Activated CD4-positive, alpha-beta memory T cell treated with anti-CD3 and anti-CD28 coated beads for 36 hours (primary cell): ENCODE results near the gene IZUMO4. TPM values are rescaled to one million over a fixed set of nuclear protein-coding genes. Genes with fewer than 3 reads are reported as not detected.
"Not testable (repeated sequence)": the region's sequence is repeated elsewhere in the genome, so short reads cannot be mapped to it uniquely, and the experiment has no call there.

Experiments used
- CTCF ChIA-PET: fragments of 350-600 bp; sonication (Branson Sonifier 250); formaldehyde crosslinking; loops from one replicate; lab custom pipeline; 2021; ENCODE audit warnings: antibody characterized with exemption, inconsistent platforms; lab: Charles Lee
- POLR2A ChIA-PET: fragments of 350-600 bp; sonication (Branson Sonifier 250); formaldehyde crosslinking; loops from one replicate; lab custom pipeline; 2021; ENCODE audit warnings: antibody characterized with exemption; lab: Charles Lee
- DNase-seq: peaks from one replicate; pipeline ENCODE4 v3.0.0-alpha.2; 2020
- H3K27ac Mint-ChIP-seq: one replicate; pipeline ENCODE4 v1.8.0; 2021; ENCODE audit warnings: mixed read lengths
- H3K27me3 Mint-ChIP-seq: one replicate; pipeline ENCODE4 v1.8.0; 2021; ENCODE audit warnings: mixed read lengths
- H3K36me3 Mint-ChIP-seq: one replicate; pipeline ENCODE4 v1.8.0; 2021; ENCODE audit warnings: mixed read lengths
- H3K4me1 Mint-ChIP-seq: one replicate; pipeline ENCODE4 v1.8.0; 2021; ENCODE audit warnings: low read depth, mixed read lengths
- H3K4me3 Mint-ChIP-seq: one replicate; pipeline ENCODE4 v1.8.0; 2021; ENCODE audit warnings: mild to moderate bottlenecking, mixed read lengths
- H3K9me3 Mint-ChIP-seq: one replicate; pipeline ENCODE4 v1.8.0; 2021; ENCODE audit warnings: mixed read lengths
- intact Hi-C: fragments of 100-400 bp; cut with micrococcal nuclease; formaldehyde crosslinking; loops from one replicate; pipeline ENCODE4 v1.15.1; 2023
- total RNA-seq, 2 experiments: library from RNA; stranded (reverse); gene quantifications; one replicate each; pipeline ENCODE4 v1.2.3, GENCODE V29; 2021

IZUMO4 gene
- total RNA-seq, 2 experiments from 2014 or later, result 14.2 to 16.4 TPM

DNA sequence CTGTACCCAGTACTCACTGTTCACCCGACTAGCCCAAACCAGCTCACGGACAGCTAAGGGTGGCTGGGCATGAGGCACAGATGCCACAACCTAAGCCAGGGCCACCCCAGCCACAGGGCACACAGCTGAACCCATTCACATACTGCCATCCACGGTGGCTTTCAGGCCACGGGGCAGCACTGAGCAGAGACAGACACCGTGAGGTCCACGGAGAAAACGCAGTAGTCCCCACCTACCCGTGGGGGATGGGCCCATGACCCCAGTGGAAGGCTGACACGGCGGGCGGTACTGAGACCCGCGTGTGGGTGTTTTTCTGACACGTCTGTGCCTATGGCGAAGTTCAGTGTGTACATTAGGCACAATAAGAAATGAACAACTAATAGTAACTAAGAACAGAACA, 25.5 kb downstream of the IZUMO4 start:
- DNase-seq, result no peak
- Mint-ChIP-seq H3K27ac (no peak overlapping the region), H3K36me3 (peaks cover 30% of the 10 kb centered on the region), H3K27me3 (no peaks in the 10 kb centered on the region), H3K4me1 (no peaks in the 10 kb centered on the region), H3K9me3 (no peaks in the 10 kb centered on the region), H3K4me3 (no peak overlapping the region)
- CTCF ChIA-PET, result no interaction called here
- POLR2A ChIA-PET, result no interaction called here
- intact Hi-C loops, result no loop called here

GRCh38 chr19:2122982-2123381, 26.3 kb downstream of the IZUMO4 start:
- Mint-ChIP-seq H3K27ac (no peak overlapping the region), H3K36me3 (peaks cover 28% of the 10 kb centered on the region), H3K9me3 (no peaks in the 10 kb centered on the region), H3K27me3 (no peaks in the 10 kb centered on the region), H3K4me3 (no peak overlapping the region), H3K4me1 (no peaks in the 10 kb centered on the region)
- ChIA-PET CTCF (no interaction called here), POLR2A (no interaction called here)
- DNase-seq, result no peak
- intact Hi-C loops, result no loop called here

GRCh38 chr19:2123682-2124387, 27.1 kb downstream of the IZUMO4 start:
- POLR2A ChIA-PET, result interaction anchor here (0.7 kb wide), 1 partner anchor 36 kb away, joined by 3 read pairs; no protein-coding TSS in a partner anchor
- H3K27ac Mint-ChIP-seq, result no peak overlapping the region

GRCh38 chr19:2126879-2127518, 30.3 kb downstream of the IZUMO4 start:
- intact Hi-C loops, result no loop called here
- DNase-seq, result no peak
- H3K4me3 Mint-ChIP-seq, result no peak overlapping the region
- H3K27ac Mint-ChIP-seq, result no peak overlapping the region
- H3K36me3 Mint-ChIP-seq, result peaks cover 14% of the 10 kb centered on the region
- no peaks in the 10 kb centered on the region for H3K9me3 Mint-ChIP-seq
- H3K27me3 Mint-ChIP-seq, result no peaks in the 10 kb centered on the region
- H3K4me1 Mint-ChIP-seq, result no peaks in the 10 kb centered on the region
- ChIA-PET CTCF (no interaction called here), POLR2A (no interaction called here)

More at GRCh38 chr19:2123682-2124387, 27.1 kb downstream of the IZUMO4 start:
- peaks cover 26% of the 10 kb centered on the region for H3K36me3 Mint-ChIP-seq
- intact Hi-C loops, result no loop called here
- CTCF ChIA-PET, result interaction anchor here (0.6 kb wide), 1 partner anchor 53 kb away, joined by 3 read pairs; no protein-coding TSS in a partner anchor
- no peaks in the 10 kb centered on the region for H3K27me3 Mint-ChIP-seq
- DNase-seq, result peak; percentile 23
- H3K4me3 Mint-ChIP-seq, result no peak overlapping the region
- no peaks in the 10 kb centered on the region for H3K4me1 Mint-ChIP-seq
- no peaks in the 10 kb centered on the region for H3K9me3 Mint-ChIP-seq

DNA sequence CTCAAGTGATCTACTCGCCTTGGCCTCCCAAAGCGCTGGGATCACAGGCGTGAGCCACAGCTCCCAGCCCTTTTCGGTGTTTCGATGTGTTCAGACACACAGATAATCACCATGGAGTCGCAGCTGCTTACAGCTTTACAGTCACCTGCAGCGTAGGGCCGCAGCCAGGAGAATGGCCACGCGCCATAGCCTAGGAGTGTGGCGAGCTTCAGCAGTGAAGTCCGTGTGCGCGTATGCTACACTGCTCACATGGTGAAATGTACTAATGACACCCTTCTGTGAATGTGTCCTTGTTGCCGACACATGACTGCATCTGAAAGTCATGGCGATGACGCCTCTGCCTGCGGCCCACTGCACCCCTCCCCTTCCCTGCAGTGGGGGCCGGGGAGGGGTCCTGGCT, 31.0 kb downstream of the IZUMO4 start:
- H3K9me3 Mint-ChIP-seq, result no peaks in the 10 kb centered on the region
- ChIA-PET POLR2A (no interaction called here), CTCF (no interaction called here)
- H3K27me3 Mint-ChIP-seq, result no peaks in the 10 kb centered on the region
- H3K36me3 Mint-ChIP-seq, result peaks cover 15% of the 10 kb centered on the region
- no peaks in the 10 kb centered on the region for H3K4me1 Mint-ChIP-seq
- no peak for DNase-seq
- no peak overlapping the region for H3K27ac Mint-ChIP-seq
- intact Hi-C loops, result no loop called here
- H3K4me3 Mint-ChIP-seq, result no peak overlapping the region

DNA sequence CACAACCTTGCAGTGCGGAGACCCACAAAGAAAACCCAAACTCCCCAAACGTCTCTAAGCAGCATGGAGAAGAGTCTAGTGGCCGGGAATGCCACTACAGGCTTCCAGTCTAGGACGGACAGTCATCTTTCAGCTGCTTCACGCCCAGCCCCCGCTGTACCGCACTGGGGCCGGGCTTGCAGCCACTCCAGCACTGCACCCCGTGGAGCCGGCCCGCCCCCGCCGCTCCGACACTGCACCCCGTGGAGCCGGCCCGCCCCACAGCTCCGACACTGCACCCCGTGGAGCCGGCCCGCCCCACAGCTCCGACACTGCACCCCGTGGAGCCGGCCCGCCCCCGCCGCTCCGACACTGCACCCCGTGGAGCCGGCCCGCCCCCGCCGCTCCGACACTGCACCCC, 31.5 kb downstream of the IZUMO4 start:
- intact Hi-C loops, CTCF ChIA-PET: not testable (repeated sequence)

GRCh38 chr19:2129022-2129421, 32.3 kb downstream of the IZUMO4 start:
- H3K4me3 Mint-ChIP-seq, result no peak overlapping the region
- H3K4me1 Mint-ChIP-seq, result no peaks in the 10 kb centered on the region
- POLR2A ChIA-PET, result no interaction called here
- intact Hi-C loops, result no loop called here
- no peak overlapping the region for H3K27ac Mint-ChIP-seq
- H3K27me3 Mint-ChIP-seq, result no peaks in the 10 kb centered on the region
- CTCF ChIA-PET, result no interaction called here
- H3K36me3 Mint-ChIP-seq, result peaks cover 15% of the 10 kb centered on the region
- DNase-seq, result no peak
- no peaks in the 10 kb centered on the region for H3K9me3 Mint-ChIP-seq

More for the DNA sequence above, 31.5 kb downstream of the IZUMO4 start:
- H3K4me3 Mint-ChIP-seq, H3K27ac Mint-ChIP-seq, H3K27me3 Mint-ChIP-seq, H3K9me3 Mint-ChIP-seq, POLR2A ChIA-PET, DNase-seq, H3K4me1 Mint-ChIP-seq: not testable (repeated sequence)
- peaks cover 15% of the 10 kb centered on the region for H3K36me3 Mint-ChIP-seq

DNA sequence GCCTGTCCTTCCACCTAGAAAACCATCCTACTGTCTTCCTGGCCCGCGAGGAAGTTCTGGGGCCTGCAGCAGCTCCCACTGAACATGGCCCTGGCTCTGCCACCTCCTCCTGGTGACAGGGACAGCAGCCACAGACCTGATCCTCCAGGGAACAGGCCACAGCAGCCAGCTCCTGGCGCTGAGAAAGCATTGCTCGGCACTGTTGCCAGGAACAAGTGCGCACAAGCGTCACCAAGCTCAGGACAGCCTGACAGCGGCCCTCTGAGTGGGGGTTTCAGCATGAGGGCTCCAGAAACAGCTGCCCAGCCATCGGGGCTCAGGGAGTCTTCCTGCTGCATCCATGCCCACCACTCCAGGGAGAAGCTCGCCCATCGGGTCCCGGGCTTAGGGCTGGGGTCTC, 32.8 kb downstream of the IZUMO4 start:
- no peak for DNase-seq
- ChIA-PET POLR2A (no interaction called here), CTCF (no interaction called here)
- H3K4me3 Mint-ChIP-seq, result no peak overlapping the region
- no peak overlapping the region for H3K27ac Mint-ChIP-seq
- peaks cover 11% of the 10 kb centered on the region for H3K36me3 Mint-ChIP-seq
- no peaks in the 10 kb centered on the region for H3K4me1 Mint-ChIP-seq
- no peaks in the 10 kb centered on the region for H3K27me3 Mint-ChIP-seq
- H3K9me3 Mint-ChIP-seq, result no peaks in the 10 kb centered on the region
- intact Hi-C loops, result no loop called here

GRCh38 chr19:2129892-2130770, 33.4 kb downstream of the IZUMO4 start:
- intact Hi-C loops, result no loop called here
- DNase-seq, result no peak
- Mint-ChIP-seq H3K9me3 (no peaks in the 10 kb centered on the region), H3K4me3 (no peak overlapping the region), H3K36me3 (peaks cover 10% of the 10 kb centered on the region), H3K27me3 (no peaks in the 10 kb centered on the region), H3K27ac (no peak overlapping the region), H3K4me1 (no peaks in the 10 kb centered on the region)
- ChIA-PET POLR2A (no interaction called here), CTCF (no interaction called here)

DNA sequence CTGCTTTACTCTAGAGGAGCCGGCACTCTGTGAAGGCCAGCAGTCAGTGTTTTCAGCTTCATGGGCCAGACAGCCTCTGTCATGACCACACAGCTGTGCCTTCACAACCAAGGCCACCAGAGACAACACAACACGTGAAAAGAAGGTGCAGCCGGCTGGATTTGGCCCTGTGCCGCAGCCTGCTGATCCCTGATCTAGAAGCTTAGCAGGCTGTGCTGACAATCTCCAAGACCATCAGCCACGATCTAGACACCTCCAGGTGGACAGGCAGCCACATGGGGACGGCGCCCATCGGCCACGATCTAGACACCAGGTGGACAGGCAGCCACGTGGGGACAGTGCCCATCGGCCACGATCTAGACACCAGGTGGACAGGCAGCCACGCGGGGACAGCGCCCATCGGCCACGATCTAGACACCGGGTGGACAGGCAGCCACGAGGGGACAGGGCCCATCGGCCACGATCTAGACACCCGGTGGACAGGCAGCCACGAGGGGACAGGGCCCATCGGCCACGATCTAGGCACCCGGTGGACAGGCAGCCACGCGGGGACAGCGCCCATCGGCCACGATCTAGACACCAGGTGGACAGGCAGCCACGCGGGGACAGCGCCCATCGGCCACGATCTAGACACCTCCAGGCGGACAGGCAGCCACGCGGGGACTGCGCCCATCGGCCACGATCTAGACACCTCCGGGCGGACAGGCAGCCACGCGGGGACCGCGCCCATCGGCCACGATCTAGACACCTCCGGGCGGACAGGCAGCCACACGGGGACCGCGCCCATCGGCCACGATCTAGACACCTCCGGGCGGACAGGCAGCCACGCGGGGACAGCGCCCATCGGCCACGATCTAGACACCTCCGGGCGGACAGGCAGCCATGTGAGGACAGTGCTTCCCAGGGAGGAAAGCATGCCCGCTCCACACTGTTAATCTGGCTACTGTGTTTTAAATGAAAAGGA, 34.6 kb downstream of the IZUMO4 start:
- intact Hi-C loops, H3K9me3 Mint-ChIP-seq, H3K4me1 Mint-ChIP-seq, DNase-seq, H3K27me3 Mint-ChIP-seq, H3K4me3 Mint-ChIP-seq, H3K36me3 Mint-ChIP-seq, H3K27ac Mint-ChIP-seq, CTCF ChIA-PET, POLR2A ChIA-PET: not testable (repeated sequence)

DNA sequence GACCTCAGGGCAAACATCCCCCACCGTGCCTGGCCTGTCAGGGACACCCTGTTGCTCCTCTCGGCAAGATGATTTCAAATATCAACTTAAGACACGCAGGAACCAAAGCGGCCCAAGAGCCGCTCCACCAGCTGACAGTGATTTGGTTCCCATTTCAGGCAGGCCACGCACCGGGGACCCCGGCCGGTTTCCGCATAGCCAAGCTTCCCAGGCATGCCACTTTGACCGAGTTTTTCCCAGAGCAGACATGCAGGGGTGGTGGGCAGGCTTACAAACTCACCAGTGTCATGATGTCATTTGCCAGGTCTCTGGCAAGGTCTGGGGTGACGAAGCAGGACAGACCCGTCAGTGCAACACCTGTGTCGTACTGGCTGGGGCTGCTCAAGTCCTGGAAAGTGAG, 35.5 kb downstream of the IZUMO4 start:
- no peak for DNase-seq

More for the DNA sequence above, 35.5 kb downstream of the IZUMO4 start:
- Mint-ChIP-seq H3K4me3 (no peak overlapping the region), H3K36me3 (peaks cover 7% of the 10 kb centered on the region), H3K9me3 (no peaks in the 10 kb centered on the region), H3K27ac (no peak overlapping the region), H3K27me3 (no peaks in the 10 kb centered on the region), H3K4me1 (no peaks in the 10 kb centered on the region)
- ChIA-PET POLR2A (no interaction called here), CTCF (interaction anchor here (0.7 kb wide), 1 partner anchor 27 kb away, joined by 3 read pairs; no protein-coding TSS in a partner anchor)
- intact Hi-C loops, result no loop called here
